ENCODE results near the gene NMNAT3. TPM values are rescaled to one million over a fixed set of nuclear protein-coding genes. Genes with fewer than 3 reads are reported as not detected.

NMNAT3 gene
- total and polyA plus RNA-seq, 4 donors: 1.9 to 19.7 (median 2.9) TPM

DNA sequence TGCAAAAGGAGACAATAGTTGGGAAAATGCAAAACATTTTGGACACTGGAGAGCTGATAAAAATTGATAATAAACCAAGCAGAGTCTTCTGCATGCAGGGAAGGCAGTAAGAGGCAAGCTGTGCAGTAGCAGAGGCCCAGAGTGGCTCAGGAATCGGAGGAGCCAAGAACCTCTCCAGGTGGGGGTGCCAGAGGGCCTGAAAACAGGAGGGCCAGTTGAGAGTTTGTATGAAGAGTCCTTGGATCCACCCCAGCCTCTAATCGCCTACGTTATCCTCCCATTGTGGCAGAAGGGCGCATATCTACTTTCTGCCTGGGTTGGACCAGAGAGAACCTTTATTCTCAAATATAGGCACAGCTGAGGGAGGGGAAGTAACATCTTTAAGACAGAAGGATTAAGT, 89.3 kb downstream of the NMNAT3 start:
- Histone ChIP-seq H3K27ac (ENCODE audit: low read depth in 1 of 2, low read length in 2 of 2) (no peak overlapping the region), H3K27me3 (ENCODE audit: control insufficient read depth in 4 of 4, insufficient read depth in 4 of 4, low read length in 3 of 4) (no peaks in the 10 kb centered on the region), H3K4me1 (ENCODE audit: control insufficient read depth in 4 of 4, insufficient read depth in 4 of 4, low read length in 3 of 4) (no peaks in the 10 kb centered on the region), H3K9me3 (ENCODE audit: control insufficient read depth in 4 of 4, low read length in 3 of 4) (no peaks in the 10 kb centered on the region), H3K36me3 (ENCODE audit: control insufficient read depth in 4 of 4, insufficient read depth in 3 of 4, low read depth in 1 of 4, low read length in 3 of 4) (no peaks in the 10 kb centered on the region), H3K4me3 (ENCODE audit: low read depth in 1 of 3, low read length in 3 of 3) (no peak overlapping the region), H3K9ac (ENCODE audit: low read depth in 1 of 2, low read length in 2 of 2) (no peak overlapping the region)
- no peak for DNase-seq (ENCODE audit: low spot score)
- WGBS: 93% methylated on average over 4 of the region's 4 CpGs
- no peak for TF ChIP-seq ATF3 (IDR thresholded peaks at IDR 0.05)
- no peak for TF ChIP-seq FOXA2 (IDR thresholded peaks at IDR 0.05)
- TF ChIP-seq ZBTB33 (IDR thresholded peaks at IDR 0.05): no peak
- TF ChIP-seq JUND (IDR thresholded peaks at IDR 0.05): no peak
- no peak for TF ChIP-seq HNF4G (IDR thresholded peaks at IDR 0.05)
- no peak for TF ChIP-seq TAF1 (conservative IDR thresholded peaks at IDR 0.05)
- TF ChIP-seq, protein P1, sequence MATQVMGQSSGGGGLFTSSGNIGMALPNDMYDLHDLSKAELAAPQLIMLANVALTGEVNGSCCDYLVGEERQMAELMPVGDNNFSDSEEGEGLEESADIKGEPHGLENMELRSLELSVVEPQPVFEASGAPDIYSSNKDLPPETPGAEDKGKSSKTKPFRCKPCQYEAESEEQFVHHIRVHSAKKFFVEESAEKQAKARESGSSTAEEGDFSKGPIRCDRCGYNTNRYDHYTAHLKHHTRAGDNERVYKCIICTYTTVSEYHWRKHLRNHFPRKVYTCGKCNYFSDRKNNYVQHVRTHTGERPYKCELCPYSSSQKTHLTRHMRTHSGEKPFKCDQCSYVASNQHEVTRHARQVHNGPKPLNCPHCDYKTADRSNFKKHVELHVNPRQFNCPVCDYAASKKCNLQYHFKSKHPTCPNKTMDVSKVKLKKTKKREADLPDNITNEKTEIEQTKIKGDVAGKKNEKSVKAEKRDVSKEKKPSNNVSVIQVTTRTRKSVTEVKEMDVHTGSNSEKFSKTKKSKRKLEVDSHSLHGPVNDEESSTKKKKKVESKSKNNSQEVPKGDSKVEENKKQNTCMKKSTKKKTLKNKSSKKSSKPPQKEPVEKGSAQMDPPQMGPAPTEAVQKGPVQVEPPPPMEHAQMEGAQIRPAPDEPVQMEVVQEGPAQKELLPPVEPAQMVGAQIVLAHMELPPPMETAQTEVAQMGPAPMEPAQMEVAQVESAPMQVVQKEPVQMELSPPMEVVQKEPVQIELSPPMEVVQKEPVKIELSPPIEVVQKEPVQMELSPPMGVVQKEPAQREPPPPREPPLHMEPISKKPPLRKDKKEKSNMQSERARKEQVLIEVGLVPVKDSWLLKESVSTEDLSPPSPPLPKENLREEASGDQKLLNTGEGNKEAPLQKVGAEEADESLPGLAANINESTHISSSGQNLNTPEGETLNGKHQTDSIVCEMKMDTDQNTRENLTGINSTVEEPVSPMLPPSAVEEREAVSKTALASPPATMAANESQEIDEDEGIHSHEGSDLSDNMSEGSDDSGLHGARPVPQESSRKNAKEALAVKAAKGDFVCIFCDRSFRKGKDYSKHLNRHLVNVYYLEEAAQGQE (IDR thresholded peaks at IDR 0.05): no peak
- no peak for TF ChIP-seq GABPA (IDR thresholded peaks at IDR 0.05 in 1 of 2, conservative IDR thresholded peaks at IDR 0.05 in 1 of 2)
- TF ChIP-seq FOXA1 (IDR thresholded peaks at IDR 0.05): no peak
- TF ChIP-seq NR2F2 (IDR thresholded peaks at IDR 0.05): no peak
- no peak for TF ChIP-seq YY1 (IDR thresholded peaks at IDR 0.05)
- TF ChIP-seq RXRA (IDR thresholded peaks at IDR 0.05): no peak
- no peak for TF ChIP-seq MAX (IDR thresholded peaks at IDR 0.05)
- TF ChIP-seq EGR1 (IDR thresholded peaks at IDR 0.05; ENCODE audit: low read depth in 2 of 2): no peak
- no peak for TF ChIP-seq RAD21 (IDR thresholded peaks at IDR 0.05)
- no peak for TF ChIP-seq HNF4A (conservative IDR thresholded peaks at IDR 0.05)

DNA sequence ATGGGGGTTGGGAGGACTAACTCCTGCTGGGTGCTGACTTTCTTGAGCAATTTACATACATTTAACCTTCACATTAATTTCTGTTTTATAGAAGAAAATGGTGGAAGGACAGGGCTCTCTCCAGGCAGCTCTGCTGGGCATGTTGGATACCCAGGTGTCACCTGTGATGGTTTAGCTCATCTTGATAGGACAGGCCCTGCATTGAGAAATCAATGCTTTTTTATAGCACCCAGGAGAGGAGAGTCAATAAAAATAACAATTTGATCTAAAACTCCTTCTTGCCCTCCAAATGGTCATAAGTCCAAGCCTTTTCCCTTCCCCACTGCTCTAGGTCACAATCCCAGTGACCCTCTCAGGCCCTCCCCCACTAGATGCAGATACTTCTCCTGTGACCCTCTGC, 90.0 kb downstream of the NMNAT3 start:
- Histone ChIP-seq H3K27me3 (ENCODE audit: control insufficient read depth in 4 of 4, insufficient read depth in 4 of 4, low read length in 3 of 4) (no peaks in the 10 kb centered on the region), H3K27ac (ENCODE audit: low read depth in 1 of 2, low read length in 2 of 2) (no peak overlapping the region), H3K9me3 (ENCODE audit: control insufficient read depth in 4 of 4, low read length in 3 of 4) (no peaks in the 10 kb centered on the region), H3K4me3 (ENCODE audit: low read depth in 1 of 3, low read length in 3 of 3) (no peak overlapping the region), H3K4me1 (ENCODE audit: control insufficient read depth in 4 of 4, insufficient read depth in 4 of 4, low read length in 3 of 4) (no peaks in the 10 kb centered on the region), H3K9ac (ENCODE audit: low read depth in 1 of 2, low read length in 2 of 2) (no peak overlapping the region), H3K36me3 (ENCODE audit: control insufficient read depth in 4 of 4, insufficient read depth in 3 of 4, low read depth in 1 of 4, low read length in 3 of 4) (no peaks in the 10 kb centered on the region)
- no peak for DNase-seq (ENCODE audit: low spot score)
- TF ChIP-seq FOXA1 (IDR thresholded peaks at IDR 0.05) (no peak), RAD21 (IDR thresholded peaks at IDR 0.05) (no peak), HNF4G (IDR thresholded peaks at IDR 0.05) (no peak), EGR1 (IDR thresholded peaks at IDR 0.05; ENCODE audit: low read depth in 2 of 2) (no peak), HNF4A (conservative IDR thresholded peaks at IDR 0.05) (no peak), MAX (IDR thresholded peaks at IDR 0.05) (no peak), TAF1 (conservative IDR thresholded peaks at IDR 0.05) (no peak), YY1 (IDR thresholded peaks at IDR 0.05) (no peak), CTCF (IDR thresholded peaks at IDR 0.05; ENCODE audit: low read depth, low read length, missing input control) (no peak), FOXA2 (IDR thresholded peaks at IDR 0.05) (no peak), ZBTB33 (IDR thresholded peaks at IDR 0.05) (no peak), GABPA (IDR thresholded peaks at IDR 0.05 in 1 of 2, conservative IDR thresholded peaks at IDR 0.05 in 1 of 2) (no peak), NR2F2 (IDR thresholded peaks at IDR 0.05) (no peak)
- TF ChIP-seq, protein P1 (IDR thresholded peaks at IDR 0.05): no peak
